ENCODE measurements around the gene TDRD9. TPM values are rescaled to one million over a fixed set of nuclear protein-coding genes. Genes with fewer than 3 reads are reported as not detected.
"Not testable (repeated sequence)": the region's sequence is repeated elsewhere in the genome, so short reads cannot be mapped to it uniquely, and the experiment has no call there.

Gene TDRD9
- total RNA-seq, 1 donor from 2014 or later, result 6.5 TPM

DNA sequence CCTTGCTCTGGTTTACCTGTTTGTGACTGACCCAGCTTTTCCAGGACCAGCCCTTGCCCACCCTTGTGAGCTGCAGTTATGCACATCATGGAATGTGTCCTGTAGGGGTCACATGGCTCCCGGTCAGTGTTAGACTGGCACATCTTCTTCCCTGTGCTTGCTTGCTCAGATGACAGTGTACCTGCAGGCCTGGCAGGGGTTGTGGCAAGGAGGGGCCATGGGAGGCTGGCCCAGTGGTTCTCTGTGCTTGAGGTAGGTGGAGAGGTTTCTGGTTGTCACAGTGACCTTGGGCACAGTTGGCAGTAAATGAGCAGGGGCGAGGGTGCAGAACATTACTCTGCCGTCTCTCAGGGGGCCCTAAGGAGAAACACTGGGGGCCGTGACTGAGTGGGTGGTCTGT is 41.7 kb downstream of the TDRD9 start:
- no peak for FAIRE-seq
- DNase-seq (ENCODE audit: low spot score in 2 of 2), result no peak

- DNase-seq (ENCODE audit: low spot score in 2 of 2) (no peak), FAIRE-seq (no peak)
These were observed 45.1 kb downstream of the TDRD9 start for GRCh38 chr14:103973354-103973753.

DNA sequence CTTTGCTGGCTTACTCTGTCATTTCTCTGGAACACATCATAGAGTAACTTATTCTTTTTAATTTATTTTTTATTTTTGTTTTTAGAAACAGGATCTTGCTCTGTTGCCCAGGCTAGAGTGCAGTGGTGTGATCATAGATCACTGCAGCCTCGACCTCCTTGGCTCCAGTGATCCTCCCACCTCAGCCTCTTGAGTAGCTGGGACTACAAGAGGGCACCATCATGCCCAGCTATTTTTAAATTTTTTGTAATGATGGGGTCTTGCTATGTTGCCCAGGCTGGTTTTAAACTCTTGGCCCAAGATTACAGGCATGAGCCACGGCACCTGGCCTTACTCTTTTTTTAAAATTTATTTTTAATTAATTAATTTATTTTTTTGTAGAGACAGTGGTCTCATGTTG is 46.3 kb downstream of the TDRD9 start:
- no peak for FAIRE-seq
- DNase-seq (ENCODE audit: low spot score in 2 of 2), result no peak

DNA sequence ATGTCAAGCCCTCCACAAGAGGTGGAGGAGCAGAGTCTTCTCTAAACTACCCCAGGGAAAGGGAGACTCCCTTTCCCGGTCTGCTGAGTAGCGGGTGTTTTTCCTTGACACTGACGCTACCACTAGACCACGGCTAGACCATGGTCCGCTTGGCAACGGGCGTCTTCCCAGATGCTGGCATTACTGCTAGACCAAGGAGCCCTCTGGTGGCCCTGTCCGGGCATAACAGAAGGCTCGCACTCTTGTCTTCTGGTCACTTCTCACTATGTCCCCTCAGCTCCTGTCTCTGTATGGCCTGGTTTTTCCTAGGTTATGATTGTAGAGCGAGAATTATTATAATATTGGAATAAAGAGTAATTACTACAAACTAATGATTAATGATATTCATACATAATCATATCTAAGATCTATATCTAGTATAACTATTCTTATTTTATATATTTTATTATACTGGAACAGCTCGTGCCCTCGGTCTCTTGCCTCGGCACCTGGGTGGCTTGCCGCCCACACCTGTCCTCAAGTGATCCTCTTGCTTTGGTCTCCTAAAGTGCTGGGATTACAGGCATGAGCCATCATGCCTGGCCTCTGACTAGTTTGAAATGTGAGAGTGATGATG is 52.5 kb downstream of the TDRD9 start:
- DNase-seq (ENCODE audit: low spot score in 2 of 2), result not testable (repeated sequence)

GRCh38 chr14:103984196-103984595 is 55.9 kb downstream of the TDRD9 start:
- DNase-seq (ENCODE audit: low spot score in 2 of 2) (no peak), FAIRE-seq (no peak)

More for the DNA sequence above, 52.5 kb downstream of the TDRD9 start:
- not testable (repeated sequence) for FAIRE-seq

DNA sequence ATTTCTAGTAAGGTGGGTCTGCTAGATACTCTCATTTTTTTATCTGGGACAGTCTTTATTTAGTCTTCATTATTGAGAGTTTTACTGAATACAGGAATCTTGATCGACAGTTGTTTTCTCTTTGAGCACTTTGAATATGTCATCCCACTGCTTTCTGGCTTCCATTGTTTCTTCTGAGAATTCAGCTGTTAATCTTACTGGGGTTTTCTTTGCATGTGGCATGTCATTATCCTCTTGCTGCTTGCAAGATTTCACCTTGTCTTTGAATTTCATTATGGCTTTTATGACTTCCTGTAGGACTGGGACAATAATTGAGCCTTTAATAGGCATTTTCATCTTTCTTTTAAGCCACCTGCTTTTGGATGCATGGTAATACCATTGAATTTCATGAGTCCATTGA is 60.8 kb downstream of the TDRD9 start:
- no peak for FAIRE-seq
- DNase-seq (ENCODE audit: low spot score in 2 of 2), result no peak

DNA sequence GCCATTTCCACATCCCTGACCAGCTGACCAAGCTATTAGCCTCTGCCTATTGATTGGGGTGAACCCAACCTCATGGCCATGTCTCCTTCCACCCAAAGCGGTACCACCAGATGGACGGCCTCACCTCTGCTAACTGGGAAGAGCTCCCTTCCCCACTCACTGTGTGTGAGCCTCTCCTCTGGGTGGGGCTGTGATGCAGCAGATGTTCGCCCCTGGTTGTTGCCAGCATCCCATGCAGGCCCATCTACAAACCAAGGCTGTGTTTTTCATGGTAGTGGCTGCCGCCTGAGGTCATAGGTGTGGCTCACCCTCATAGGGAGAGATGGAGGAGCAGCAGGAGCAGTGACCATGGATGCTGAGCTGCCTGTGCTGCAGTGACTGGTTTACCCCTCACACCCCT is 61.7 kb downstream of the TDRD9 start:
- FAIRE-seq, result no peak

GRCh38 chr14:103994535-103995184 is 66.4 kb downstream of the TDRD9 start:
- FAIRE-seq, result no peak

More for the DNA sequence above, 61.7 kb downstream of the TDRD9 start:
- no peak for DNase-seq (ENCODE audit: low spot score in 2 of 2)

DNA sequence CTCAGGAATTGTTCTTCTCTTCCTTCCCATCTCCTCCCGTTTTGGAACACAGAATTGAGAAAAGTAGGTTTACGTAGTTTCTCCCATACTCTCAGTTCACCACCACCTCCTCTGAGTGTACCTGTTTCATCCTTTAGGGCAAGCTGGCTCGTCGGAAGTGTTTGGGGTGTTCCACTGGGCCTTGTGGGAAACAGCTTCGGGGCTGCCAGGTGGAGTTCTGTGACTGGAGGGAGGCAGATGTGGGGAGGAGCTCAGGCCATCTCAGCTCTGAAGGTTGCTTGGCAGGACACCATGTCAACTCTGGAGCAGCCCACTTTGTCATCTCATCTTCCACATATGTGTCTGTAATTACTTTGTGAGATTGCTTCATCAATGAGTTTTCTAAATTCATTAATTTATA is 67.6 kb downstream of the TDRD9 start:
- DNase-seq (ENCODE audit: low spot score in 2 of 2) (no peak), FAIRE-seq (no peak)

More at GRCh38 chr14:103994535-103995184, 66.4 kb downstream of the TDRD9 start:
- no peak for DNase-seq (ENCODE audit: low spot score in 2 of 2)

GRCh38 chr14:103997391-103997790 is 69.1 kb downstream of the TDRD9 start:
- DNase-seq (ENCODE audit: low spot score in 2 of 2) (no peak), FAIRE-seq (no peak)

DNA sequence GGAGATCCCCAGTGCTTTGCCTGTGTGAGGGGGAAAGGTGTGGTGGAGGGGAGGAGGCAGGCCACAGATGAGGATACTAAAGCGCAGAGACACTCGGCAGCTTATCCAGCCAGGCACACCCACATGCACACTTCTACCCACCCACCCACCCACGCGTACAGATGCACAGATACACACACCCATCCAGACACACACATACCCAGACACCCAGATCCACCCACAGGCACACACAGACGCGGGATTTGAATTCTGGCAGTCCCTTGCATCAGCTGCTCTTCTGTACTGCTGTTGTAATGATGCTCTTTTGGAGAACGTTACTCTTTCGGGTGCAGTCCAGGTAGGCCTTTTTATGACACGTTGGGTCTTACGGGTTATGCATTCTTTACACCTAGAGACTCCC is 69.8 kb downstream of the TDRD9 start:
- no peak for DNase-seq (ENCODE audit: low spot score in 2 of 2)
- no peak for FAIRE-seq

DNA sequence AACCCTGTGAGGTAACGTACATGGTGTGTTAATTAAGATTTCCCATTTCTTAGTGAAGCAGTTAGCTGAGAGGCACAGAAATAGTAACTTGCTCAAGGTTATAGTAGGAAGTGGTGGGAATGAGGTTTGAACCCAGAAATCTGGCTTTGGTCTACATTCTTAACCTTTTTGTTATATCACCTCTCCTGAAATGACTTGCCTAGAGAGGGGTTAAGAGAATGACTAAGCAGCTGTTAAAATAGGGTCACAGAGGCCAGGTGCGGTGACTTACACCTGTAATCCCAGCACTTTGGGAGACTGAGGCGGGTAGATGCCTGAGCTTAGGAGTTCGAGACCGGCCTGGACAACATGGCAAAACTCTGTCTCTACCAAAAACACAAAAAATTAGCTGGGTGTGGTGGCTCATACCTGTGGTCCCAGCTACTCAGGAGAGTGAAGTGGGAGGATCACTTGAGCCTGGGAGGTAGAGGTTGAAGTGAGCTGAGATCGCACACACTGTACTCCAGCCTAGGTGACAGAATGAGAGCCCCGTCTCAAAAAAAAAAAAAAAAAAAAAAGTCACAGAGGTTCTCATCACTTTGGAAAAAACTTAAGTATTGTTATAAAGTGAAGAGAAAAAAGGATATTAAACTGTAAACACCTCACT is 71.7 kb downstream of the TDRD9 start:
- no peak for FAIRE-seq
- no peak for DNase-seq (ENCODE audit: low spot score in 2 of 2)

- FAIRE-seq (no peak), DNase-seq (ENCODE audit: low spot score in 2 of 2) (no peak)
These were observed 72.7 kb downstream of the TDRD9 start for GRCh38 chr14:104001003-104001402.

- FAIRE-seq (no peak), DNase-seq (ENCODE audit: low spot score in 2 of 2) (no peak)
These were observed 75.4 kb downstream of the TDRD9 start for GRCh38 chr14:104003616-104004015.

DNA sequence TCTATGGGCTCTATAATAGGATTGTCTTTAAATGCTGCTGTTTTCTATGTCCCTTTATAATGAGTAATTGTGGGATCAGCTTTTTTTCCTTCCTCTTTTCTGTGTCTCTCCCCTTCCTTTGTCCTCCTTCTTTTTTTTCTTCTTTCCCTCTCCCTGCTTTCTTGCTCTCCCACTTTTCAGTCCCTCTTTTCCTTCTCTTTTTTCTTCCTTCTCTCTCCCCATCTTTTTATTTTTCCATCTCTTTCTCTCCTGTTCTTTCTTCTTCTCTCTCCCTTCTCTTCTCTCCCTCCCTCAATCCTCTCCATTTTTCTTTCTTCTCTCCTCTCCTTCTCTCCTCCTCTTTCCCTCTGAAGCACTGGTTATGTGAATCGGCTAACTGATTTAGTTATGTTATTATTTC is 76.6 kb downstream of the TDRD9 start:
- DNase-seq (ENCODE audit: low spot score in 2 of 2), result no peak
- FAIRE-seq, result no peak

DNA sequence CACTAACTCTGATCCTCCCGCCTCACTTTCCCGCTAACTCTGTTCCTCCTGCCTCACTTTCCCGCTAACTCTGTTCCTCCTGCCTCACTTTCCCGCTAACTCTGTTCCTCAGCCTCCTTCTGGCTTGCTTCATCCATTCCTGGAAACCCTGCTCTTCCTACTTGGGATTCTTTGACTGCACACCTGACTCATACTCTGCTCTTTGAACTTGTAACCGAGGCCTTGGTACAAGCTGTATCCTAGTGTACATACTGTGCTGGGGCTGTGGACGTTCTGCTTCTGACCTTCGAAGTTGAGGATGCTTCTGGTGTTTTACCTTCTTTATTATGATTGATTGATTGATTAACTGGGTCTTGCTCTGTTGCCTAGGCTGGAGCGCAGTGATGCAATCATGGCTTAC is 77.2 kb downstream of the TDRD9 start:
- DNase-seq (ENCODE audit: low spot score in 2 of 2), result no peak
- FAIRE-seq, result no peak

DNA sequence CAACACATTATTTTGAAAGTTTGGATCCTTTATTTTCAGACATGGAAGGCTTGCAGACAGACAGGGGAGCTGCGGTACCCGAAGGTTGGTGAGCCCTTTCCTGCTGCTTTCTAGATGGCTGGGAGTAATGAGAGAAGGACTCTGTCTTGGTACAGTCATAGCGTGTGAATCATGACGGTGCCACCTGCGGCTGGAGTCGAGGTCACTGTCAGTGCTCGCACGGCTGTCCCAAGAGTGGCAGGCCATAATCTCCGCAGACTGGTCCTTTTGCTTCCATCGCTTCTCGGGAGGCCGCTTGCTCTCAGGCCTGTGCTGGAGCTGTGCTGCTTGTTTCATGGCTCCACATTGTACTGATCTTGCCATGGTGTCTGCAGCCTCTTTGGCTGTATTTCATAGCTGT is 78.9 kb downstream of the TDRD9 start:
- no peak for DNase-seq (ENCODE audit: low spot score in 2 of 2)
- FAIRE-seq, result no peak

DNA sequence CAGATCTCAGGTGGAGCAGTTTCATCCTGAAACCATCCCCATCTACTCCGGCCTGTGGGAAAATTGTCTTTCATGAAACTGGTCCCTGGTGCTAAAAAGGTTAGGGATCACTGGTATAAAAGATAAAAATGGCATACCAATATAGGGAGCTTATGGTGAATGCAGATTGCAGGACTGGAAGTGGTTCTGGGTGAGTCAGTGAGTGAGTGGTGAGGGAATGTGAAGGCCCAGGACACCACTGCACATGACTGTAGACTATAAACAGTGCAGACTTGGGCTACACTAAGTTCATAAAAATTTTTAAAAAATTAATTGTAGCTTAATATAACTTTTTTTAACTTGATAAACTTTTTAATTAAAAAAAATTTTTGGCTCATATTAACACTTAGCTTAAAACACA is 81.0 kb downstream of the TDRD9 start:
- FAIRE-seq (no peak), DNase-seq (ENCODE audit: low spot score in 2 of 2) (no peak)

GRCh38 chr14:104011824-104012517 is 83.7 kb downstream of the TDRD9 start:
- DNase-seq (ENCODE audit: low spot score in 2 of 2) (no peak), FAIRE-seq (no peak)

GRCh38 chr14:104014764-104015163 is 86.5 kb downstream of the TDRD9 start:
- FAIRE-seq (no peak), DNase-seq (ENCODE audit: low spot score in 2 of 2) (no peak)

All from frontal cortex (tissue), 4 donors.